Transverse colon (tissue), 4 donors: ENCODE data around the gene IGSF9B. TPM values are rescaled to one million over a fixed set of nuclear protein-coding genes. Genes with fewer than 3 reads are reported as not detected.

Source experiments
- DNase-seq: peaks from one replicate; pipeline ENCODE4 v3.0.0-alpha.2; 2019
- H3K27ac ChIP-seq, 4 donors: fragments of 200-600 bp; sonication (generic); 2 replicates each; pipeline ENCODE4 v1.5.1; 2016 to 2018; ENCODE audit warnings: inconsistent platforms in 4 of 4
- H3K27me3 ChIP-seq: fragments of 200-600 bp; sonication (generic); 2 replicates; pipeline ENCODE4 v1.5.1; 2017; ENCODE audit warnings: inconsistent platforms
- H3K36me3 ChIP-seq, 4 donors: fragments of 200-600 bp; sonication (generic); 2 replicates each; pipeline ENCODE4 v1.5.1; 2017 to 2019; ENCODE audit warnings: inconsistent platforms in 4 of 4
- H3K4me1 ChIP-seq, 4 donors: fragments of 200-600 bp; sonication (generic); 2 replicates each; pipeline ENCODE4 v1.5.1; 2017 to 2020; ENCODE audit warnings: inconsistent platforms in 4 of 4
- H3K4me3 ChIP-seq, 4 donors: fragments of 200-600 bp; sonication (generic); 1 replicate in 1 of 4; 2 replicates in 3 of 4; pipeline versions ENCODE4 v1.5.1 to v1.6.1; 2017 to 2019; ENCODE audit warnings: inconsistent platforms in 4 of 4
- H3K9me3 ChIP-seq, 2 donors: fragments of 200-600 bp; sonication (generic); 2 replicates each; pipeline ENCODE4 v1.5.1; 2017 to 2019; ENCODE audit warnings: inconsistent platforms in 2 of 2
- EP300 ChIP-seq: sonication (generic); formaldehyde crosslinking; IDR thresholded peaks from one replicate; pipeline ENCODE4 v1.6.1; 2017; ENCODE audit warnings: antibody characterized with exemption, low read depth
- POLR2A ChIP-seq: fragments of 450-650 bp; IDR thresholded peaks from one replicate; pipeline ENCODE4 v1.6.1; 2016; ENCODE audit warnings: antibody characterized with exemption, mild to moderate bottlenecking, moderate library complexity
- POLR2AphosphoS5 ChIP-seq, 3 donors: sonication (generic); formaldehyde crosslinking; IDR thresholded peaks; one replicate each; pipeline ENCODE4 v1.6.1; 2016; ENCODE audit warnings: antibody characterized with exemption in 3 of 3
- WGBS, 2 donors: methylation state at CpG; one replicate each; pipeline ENCODE4 v1.1.5; 2018; ENCODE audit warnings: low coverage in 1 of 2; 5-methylcytosine and 5-hydroxymethylcytosine counted together
- in situ Hi-C, 4 donors: fragments of 200-750 bp; cut with MboI; loops; one replicate each; pipeline versions ENCODE4 v1.15.0 to v1.15.1; 2017; ENCODE audit warnings: low sequenced_read_pairs in 3 of 4, low pct_ligation_motif_present in 1 of 4, low pct_unique_long_range_greater_than_20kb in 1 of 4
- intact Hi-C: fragments of 100-400 bp; cut with DNase I; formaldehyde crosslinking; loops from one replicate; pipeline ENCODE4 v1.15.1; 2023; ENCODE audit warnings: low total_unique reads
- total RNA-seq, 4 donors: library from RNA; depleted of rRNA; stranded (reverse); fragments of >200 nt; gene quantifications; one replicate each; pipeline ENCODE4 v1.1.0, GENCODE V29; 2016
- TF ChIP-seq, protein P1 (sequence below), 5 experiments: fragments of 200-600 bp in 3 of 5; fragments of 450-650 bp in 2 of 5; sonication (generic) in 3 of 5; IDR thresholded peaks; 1 replicate in 2 of 5; 2 replicates in 3 of 5; pipeline ENCODE4 v1.5.1; 2016 to 2017; ENCODE audit warnings: antibody characterized with exemption in 5 of 5, inconsistent platforms in 3 of 5, mild to moderate bottlenecking in 2 of 5, moderate library complexity in 1 of 5

IGSF9B gene
- total RNA-seq, 4 donors from 2014 or later: 2.6 to 15.3 (median 4.9) TPM

DNA sequence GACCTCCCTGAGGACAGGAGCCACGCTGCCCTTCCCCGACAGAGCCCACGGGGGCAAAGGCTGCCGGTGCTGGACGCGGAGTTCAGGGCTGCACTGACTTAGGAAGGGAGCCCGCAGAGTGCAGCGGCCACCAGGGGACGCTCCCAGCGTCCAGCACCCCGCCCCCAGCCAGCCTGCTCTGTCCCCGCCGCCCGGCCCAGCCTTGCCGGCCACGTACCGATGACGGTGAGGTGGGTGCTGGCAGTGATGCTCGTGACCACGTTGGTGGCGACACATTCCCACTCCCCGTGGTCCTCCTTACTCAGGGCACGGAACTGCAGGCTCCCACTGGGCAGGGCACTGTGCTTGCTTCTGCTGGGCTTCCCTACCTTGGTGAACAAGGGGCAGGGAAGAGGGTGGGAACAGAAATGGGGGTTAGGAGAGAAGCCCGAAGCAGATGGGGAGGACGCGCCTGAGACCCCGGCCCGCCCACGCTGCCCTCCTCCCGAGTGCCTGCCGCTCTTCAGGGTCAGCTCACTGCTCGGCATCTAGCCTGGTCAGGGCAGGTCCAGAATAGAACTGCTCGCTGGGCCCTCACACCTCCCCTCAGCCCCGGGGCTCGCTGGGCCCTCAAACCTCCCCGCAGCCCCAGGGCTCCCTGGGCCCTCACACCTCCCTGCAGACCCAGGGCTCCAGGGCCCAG is 25.9 kb downstream of the IGSF9B start:
- H3K4me3 ChIP-seq: no peak overlapping the region
- H3K27ac ChIP-seq: no peak overlapping the region
- H3K4me1 ChIP-seq: peaks cover 8 to 13% (median 11%) of the 10 kb centered on the region in 4 donors
- no peak for DNase-seq
- in situ Hi-C loops (loop anchor here in 3 of 4 donors (25.0 kb wide), 1 partner anchor 206 kb away; no protein-coding TSS in a partner anchor), intact Hi-C loops (no loop called here)
- no peak for TF ChIP-seq POLR2A
- TF ChIP-seq, protein P1, sequence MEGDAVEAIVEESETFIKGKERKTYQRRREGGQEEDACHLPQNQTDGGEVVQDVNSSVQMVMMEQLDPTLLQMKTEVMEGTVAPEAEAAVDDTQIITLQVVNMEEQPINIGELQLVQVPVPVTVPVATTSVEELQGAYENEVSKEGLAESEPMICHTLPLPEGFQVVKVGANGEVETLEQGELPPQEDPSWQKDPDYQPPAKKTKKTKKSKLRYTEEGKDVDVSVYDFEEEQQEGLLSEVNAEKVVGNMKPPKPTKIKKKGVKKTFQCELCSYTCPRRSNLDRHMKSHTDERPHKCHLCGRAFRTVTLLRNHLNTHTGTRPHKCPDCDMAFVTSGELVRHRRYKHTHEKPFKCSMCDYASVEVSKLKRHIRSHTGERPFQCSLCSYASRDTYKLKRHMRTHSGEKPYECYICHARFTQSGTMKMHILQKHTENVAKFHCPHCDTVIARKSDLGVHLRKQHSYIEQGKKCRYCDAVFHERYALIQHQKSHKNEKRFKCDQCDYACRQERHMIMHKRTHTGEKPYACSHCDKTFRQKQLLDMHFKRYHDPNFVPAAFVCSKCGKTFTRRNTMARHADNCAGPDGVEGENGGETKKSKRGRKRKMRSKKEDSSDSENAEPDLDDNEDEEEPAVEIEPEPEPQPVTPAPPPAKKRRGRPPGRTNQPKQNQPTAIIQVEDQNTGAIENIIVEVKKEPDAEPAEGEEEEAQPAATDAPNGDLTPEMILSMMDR (IDR thresholded peaks at IDR 0.05): peak; percentile 16 to 36 (median 31)
- no peaks in the 10 kb centered on the region for H3K36me3 ChIP-seq
- WGBS, 2 donors: 72 to 97% methylated on average over 6 to 34 of the region's 36 CpGs
- no peaks in the 10 kb centered on the region for H3K27me3 ChIP-seq
- no peaks in the 10 kb centered on the region for H3K9me3 ChIP-seq

DNA sequence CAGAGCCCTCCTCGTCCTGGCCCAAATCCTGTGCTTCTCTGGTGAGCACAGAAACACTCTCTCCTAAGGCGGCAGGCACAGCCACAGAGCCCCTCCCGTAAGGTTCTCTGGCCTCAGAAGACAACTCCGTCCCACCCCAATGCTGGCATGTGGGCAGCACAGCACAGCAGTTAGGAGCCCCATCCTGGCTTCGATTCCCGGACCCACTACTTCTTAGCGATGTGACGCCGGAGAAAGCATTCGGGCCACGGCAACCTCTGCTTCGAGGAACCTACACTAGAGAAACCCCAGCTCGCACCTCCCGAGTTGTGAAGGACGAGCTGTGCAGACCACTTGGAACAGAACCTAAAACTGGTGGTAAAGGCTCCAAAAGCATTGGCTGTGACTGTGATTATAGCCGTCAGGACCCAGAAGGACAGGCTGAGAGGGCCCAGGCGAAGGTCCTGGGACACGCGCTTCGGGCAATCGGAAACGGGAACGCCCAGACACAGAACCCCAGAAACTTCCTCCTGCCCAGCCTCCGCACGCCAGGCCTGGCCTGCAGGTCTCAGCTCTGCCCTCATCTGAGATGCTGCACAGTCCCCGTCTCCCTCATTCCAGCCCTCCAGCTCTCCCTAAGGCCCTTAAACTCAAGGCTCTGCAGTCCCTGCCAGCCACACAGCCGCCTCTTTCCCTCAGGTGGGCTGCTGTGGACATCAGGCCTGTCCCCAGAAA is 26.6 kb downstream of the IGSF9B start:
- H3K36me3 ChIP-seq: no peaks in the 10 kb centered on the region

DNA sequence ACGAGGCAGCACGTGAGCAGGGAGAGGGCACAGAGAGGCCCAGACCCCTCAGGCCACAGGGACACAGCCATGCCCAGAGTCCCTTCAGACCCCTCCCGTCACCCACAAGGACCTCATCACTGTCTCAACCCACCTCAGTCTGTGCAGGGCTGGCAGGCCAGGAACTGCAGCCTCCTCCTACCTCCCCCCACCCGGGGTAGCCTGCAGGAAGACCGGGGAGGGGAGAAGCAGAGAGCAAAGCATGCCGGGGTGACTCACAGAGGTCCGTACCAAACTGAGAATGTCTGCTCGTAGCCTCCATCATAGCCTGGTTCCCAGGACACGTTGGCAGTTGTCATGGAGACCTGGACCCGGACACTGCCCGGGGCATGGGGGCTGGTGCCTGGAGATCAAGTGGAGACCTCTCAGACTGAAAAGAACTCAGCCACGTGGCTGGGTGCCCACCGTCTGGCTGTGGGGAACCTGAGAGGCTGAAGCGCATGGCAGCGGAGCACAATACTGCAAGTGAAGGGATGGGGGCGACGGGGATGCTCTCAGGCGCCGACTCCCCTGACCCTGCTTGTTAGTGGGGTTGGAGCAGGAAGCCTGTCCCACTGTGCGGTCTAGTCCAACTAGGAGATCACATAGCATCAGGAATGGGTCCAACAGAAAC is 27.2 kb downstream of the IGSF9B start:
- in situ Hi-C loops: loop anchor here in 3 of 4 donors (25.0 kb wide), 1 partner anchor 208 kb away; no protein-coding TSS in a partner anchor

More for the DNA sequence above, 26.6 kb downstream of the IGSF9B start:
- TF ChIP-seq POLR2A: no peak
- TF ChIP-seq, protein P1 (IDR thresholded peaks at IDR 0.05): no peak
- TF ChIP-seq EP300: no peak
- TF ChIP-seq POLR2AphosphoS5 (IDR thresholded peaks at IDR 0.05): no peak
- no peaks in the 10 kb centered on the region for H3K9me3 ChIP-seq
- intact Hi-C loops: no loop called here
- no peaks in the 10 kb centered on the region for H3K27me3 ChIP-seq
- in situ Hi-C loops: loop anchor here in 3 of 4 donors (25.0 kb wide), 1 partner anchor 207 kb away; no protein-coding TSS in a partner anchor
- DNase-seq: no peak
- H3K27ac ChIP-seq: no peak overlapping the region
- peaks cover 8 to 13% (median 11%) of the 10 kb centered on the region in 4 donors for H3K4me1 ChIP-seq
- WGBS, 2 donors: 91% methylated on average over 27 of the region's 27 CpGs; no CpG with 5 or more reads in 1 of the 2 donors
- no peak overlapping the region for H3K4me3 ChIP-seq

More for the DNA sequence above, 27.2 kb downstream of the IGSF9B start:
- no peak for DNase-seq
- peaks cover 8 to 13% (median 11%) of the 10 kb centered on the region in 4 donors for H3K4me1 ChIP-seq
- H3K27ac ChIP-seq: no peak overlapping the region
- H3K4me3 ChIP-seq: no peak overlapping the region
- H3K36me3 ChIP-seq: no peaks in the 10 kb centered on the region
- 90% methylated on average over 18 of the region's 20 CpGs; no CpG with 5 or more reads in 1 of the 2 donors for WGBS, 2 donors
- TF ChIP-seq, protein P1 (IDR thresholded peaks at IDR 0.05): no peak
- H3K9me3 ChIP-seq: no peaks in the 10 kb centered on the region
- H3K27me3 ChIP-seq: no peaks in the 10 kb centered on the region
- intact Hi-C loops: no loop called here
